ENCODE data around the gene CHSY1.
A peak's percentile ranks its signal among the peaks of the same experiment; 100 is the strongest.

CHSY1 gene

GRCh38 chr15:101275018-101275417, 23.2 kb upstream of the CHSY1 start:
- TF ChIP-seq TAF1 (IDR thresholded peaks at IDR 0.05; ENCODE audit: low read depth) (no peak), CEBPB (IDR thresholded peaks at IDR 0.05) (no peak)

- TF ChIP-seq NFIC (IDR thresholded peaks at IDR 0.05) (no peak), RAD21 (IDR thresholded peaks at IDR 0.05; ENCODE audit: low read depth) (no peak), REST (IDR thresholded peaks at IDR 0.05; ENCODE audit: low read depth) (no peak), TCF12 (IDR thresholded peaks at IDR 0.05; ENCODE audit: low read depth) (no peak), USF1 (IDR thresholded peaks at IDR 0.05) (no peak), CREB1 (IDR thresholded peaks at IDR 0.05; ENCODE audit: low read depth) (no peak), TEAD4 (IDR thresholded peaks at IDR 0.05) (no peak), EGR1 (IDR thresholded peaks at IDR 0.05) (no peak), ZBTB7A (IDR thresholded peaks at IDR 0.05; ENCODE audit: low read depth) (no peak), TAF1 (IDR thresholded peaks at IDR 0.05; ENCODE audit: low read depth) (no peak), MAX (IDR thresholded peaks at IDR 0.05) (no peak), EP300 (IDR thresholded peaks at IDR 0.05; ENCODE audit: borderline replicate concordance) (no peak), YY1 (IDR thresholded peaks at IDR 0.05; ENCODE audit: low read depth) (no peak), FOXM1 (IDR thresholded peaks at IDR 0.05; ENCODE audit: borderline replicate concordance, low read depth) (no peak), CEBPB (IDR thresholded peaks at IDR 0.05) (no peak)
Measured at GRCh38 chr15:101273534-101273933, 21.7 kb upstream of the CHSY1 start.

- TF ChIP-seq EGR1 (IDR thresholded peaks at IDR 0.05) (no peak), TAF1 (IDR thresholded peaks at IDR 0.05; ENCODE audit: low read depth) (no peak), TEAD4 (IDR thresholded peaks at IDR 0.05) (no peak), NFIC (IDR thresholded peaks at IDR 0.05) (no peak), MAX (IDR thresholded peaks at IDR 0.05) (no peak), REST (IDR thresholded peaks at IDR 0.05; ENCODE audit: low read depth) (no peak)
Measured at GRCh38 chr15:101272584-101272983, 20.7 kb upstream of the CHSY1 start.

GRCh38 chr15:101269479-101270223, 17.8 kb upstream of the CHSY1 start:
- no peak for TF ChIP-seq RAD21 (IDR thresholded peaks at IDR 0.05; ENCODE audit: low read depth)
- TF ChIP-seq MAX (IDR thresholded peaks at IDR 0.05): 0 out of 2 replicates have a peak, but pooled peaks have one; percentile 25

- TF ChIP-seq FOXM1 (IDR thresholded peaks at IDR 0.05; ENCODE audit: borderline replicate concordance, low read depth) (no peak), EP300 (IDR thresholded peaks at IDR 0.05; ENCODE audit: borderline replicate concordance) (no peak), RAD21 (IDR thresholded peaks at IDR 0.05; ENCODE audit: low read depth) (no peak)
Measured at GRCh38 chr15:101267320-101268104, 15.7 kb upstream of the CHSY1 start.

- TF ChIP-seq USF1 (IDR thresholded peaks at IDR 0.05) (no peak), REST (IDR thresholded peaks at IDR 0.05; ENCODE audit: low read depth) (no peak), EP300 (IDR thresholded peaks at IDR 0.05; ENCODE audit: borderline replicate concordance) (no peak), MAX (IDR thresholded peaks at IDR 0.05) (no peak), CREB1 (IDR thresholded peaks at IDR 0.05; ENCODE audit: low read depth) (no peak), TEAD4 (IDR thresholded peaks at IDR 0.05) (no peak), TAF1 (IDR thresholded peaks at IDR 0.05; ENCODE audit: low read depth) (no peak), ZBTB7A (IDR thresholded peaks at IDR 0.05; ENCODE audit: low read depth) (no peak), FOXM1 (IDR thresholded peaks at IDR 0.05; ENCODE audit: borderline replicate concordance, low read depth) (no peak), NFIC (IDR thresholded peaks at IDR 0.05) (no peak), YY1 (IDR thresholded peaks at IDR 0.05; ENCODE audit: low read depth) (no peak), CEBPB (IDR thresholded peaks at IDR 0.05) (no peak), EGR1 (IDR thresholded peaks at IDR 0.05) (no peak), TCF12 (IDR thresholded peaks at IDR 0.05; ENCODE audit: low read depth) (no peak)
Measured at GRCh38 chr15:101266787-101267186, 14.9 kb upstream of the CHSY1 start.

All from Ishikawa (cell line).